OCI-LY3 (cell line): ENCODE data around the gene ADARB1.
A peak's percentile ranks its signal among the peaks of the same experiment; 100 is the strongest.

Source experiments
- CTCF ChIP-seq: fragments of 200-600, 300-600 bp; sonication (generic); IDR thresholded peaks from 2 replicates; pipeline ENCODE4 v1.5.1; 2014; ENCODE audit warnings: antibody characterized with exemption, low read length, low read depth
- EZH2phosphoT487 ChIP-seq: fragments of 200-600 bp; shearing (Covaris generic); IDR thresholded peaks from 2 replicates; pipeline ENCODE4 v1.6.1; 2018; ENCODE audit warnings: antibody characterized with exemption, mixed run types, low read depth

- TF ChIP-seq CTCF (peak; percentile 77), EZH2phosphoT487 (no peak)
Observed at GRCh38 chr21:45136927-45137611, 62.7 kb downstream of the ADARB1 start.
